ENCODE results near the gene SLC38A10. TPM values are rescaled to one million over a fixed set of nuclear protein-coding genes. Genes with fewer than 3 reads are reported as not detected.

The SLC38A10 gene
- total RNA-seq, 4 donors from 2014 or later, result 24.5 to 56.5 (median 28.8) TPM

DNA sequence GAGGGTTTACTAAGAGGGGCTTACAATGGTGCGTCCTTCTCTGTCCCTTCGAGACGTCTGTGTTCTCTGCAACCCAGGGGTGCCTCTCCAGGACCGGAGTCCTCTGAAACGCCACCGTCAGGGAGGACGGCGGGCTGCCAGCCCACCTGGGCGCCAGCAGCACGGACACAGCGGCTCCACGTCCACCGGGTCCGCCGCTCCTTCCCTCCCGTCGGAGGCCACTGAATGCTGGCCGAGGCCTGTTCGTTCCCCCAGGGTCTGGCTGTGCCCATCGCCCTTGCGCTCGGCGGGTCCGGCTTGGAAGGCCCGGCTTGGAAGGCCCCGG, 56.7 kb downstream of the SLC38A10 start:
- no peaks in the 10 kb centered on the region for H3K27me3 ChIP-seq
- TF ChIP-seq POLR2A (IDR thresholded peaks at IDR 0.05), result no peak
- TF ChIP-seq, protein P1, sequence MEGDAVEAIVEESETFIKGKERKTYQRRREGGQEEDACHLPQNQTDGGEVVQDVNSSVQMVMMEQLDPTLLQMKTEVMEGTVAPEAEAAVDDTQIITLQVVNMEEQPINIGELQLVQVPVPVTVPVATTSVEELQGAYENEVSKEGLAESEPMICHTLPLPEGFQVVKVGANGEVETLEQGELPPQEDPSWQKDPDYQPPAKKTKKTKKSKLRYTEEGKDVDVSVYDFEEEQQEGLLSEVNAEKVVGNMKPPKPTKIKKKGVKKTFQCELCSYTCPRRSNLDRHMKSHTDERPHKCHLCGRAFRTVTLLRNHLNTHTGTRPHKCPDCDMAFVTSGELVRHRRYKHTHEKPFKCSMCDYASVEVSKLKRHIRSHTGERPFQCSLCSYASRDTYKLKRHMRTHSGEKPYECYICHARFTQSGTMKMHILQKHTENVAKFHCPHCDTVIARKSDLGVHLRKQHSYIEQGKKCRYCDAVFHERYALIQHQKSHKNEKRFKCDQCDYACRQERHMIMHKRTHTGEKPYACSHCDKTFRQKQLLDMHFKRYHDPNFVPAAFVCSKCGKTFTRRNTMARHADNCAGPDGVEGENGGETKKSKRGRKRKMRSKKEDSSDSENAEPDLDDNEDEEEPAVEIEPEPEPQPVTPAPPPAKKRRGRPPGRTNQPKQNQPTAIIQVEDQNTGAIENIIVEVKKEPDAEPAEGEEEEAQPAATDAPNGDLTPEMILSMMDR (IDR thresholded peaks at IDR 0.05 in 4 of 5, conservative IDR thresholded peaks at IDR 0.05 in 1 of 5), result no peak
- intact Hi-C loops (cut with DNase I; ENCODE audit: low total_unique reads) (no loop called here), in situ Hi-C loops (cut with MboI; ENCODE audit: low sequenced_read_pairs in 4 of 4) (loop anchor here in 1 of 4 donors (25.0 kb wide), 1 partner anchor 101 kb away; no protein-coding TSS in a partner anchor)
- ATAC-seq (no peak), DNase-seq (no peak)
- peak overlapping the region; percentile 54 to 95 (median 81) for H3K27ac ChIP-seq
- no peaks in the 10 kb centered on the region for H3K9me3 ChIP-seq
- peak overlapping the region; percentile 80 to 98 (median 94) for H3K4me3 ChIP-seq
- peaks cover 21 to 26% of the 10 kb centered on the region in 2 donors for H3K4me1 ChIP-seq
- peaks cover 0 to 9% of the 10 kb centered on the region in 2 donors for H3K36me3 ChIP-seq

DNA sequence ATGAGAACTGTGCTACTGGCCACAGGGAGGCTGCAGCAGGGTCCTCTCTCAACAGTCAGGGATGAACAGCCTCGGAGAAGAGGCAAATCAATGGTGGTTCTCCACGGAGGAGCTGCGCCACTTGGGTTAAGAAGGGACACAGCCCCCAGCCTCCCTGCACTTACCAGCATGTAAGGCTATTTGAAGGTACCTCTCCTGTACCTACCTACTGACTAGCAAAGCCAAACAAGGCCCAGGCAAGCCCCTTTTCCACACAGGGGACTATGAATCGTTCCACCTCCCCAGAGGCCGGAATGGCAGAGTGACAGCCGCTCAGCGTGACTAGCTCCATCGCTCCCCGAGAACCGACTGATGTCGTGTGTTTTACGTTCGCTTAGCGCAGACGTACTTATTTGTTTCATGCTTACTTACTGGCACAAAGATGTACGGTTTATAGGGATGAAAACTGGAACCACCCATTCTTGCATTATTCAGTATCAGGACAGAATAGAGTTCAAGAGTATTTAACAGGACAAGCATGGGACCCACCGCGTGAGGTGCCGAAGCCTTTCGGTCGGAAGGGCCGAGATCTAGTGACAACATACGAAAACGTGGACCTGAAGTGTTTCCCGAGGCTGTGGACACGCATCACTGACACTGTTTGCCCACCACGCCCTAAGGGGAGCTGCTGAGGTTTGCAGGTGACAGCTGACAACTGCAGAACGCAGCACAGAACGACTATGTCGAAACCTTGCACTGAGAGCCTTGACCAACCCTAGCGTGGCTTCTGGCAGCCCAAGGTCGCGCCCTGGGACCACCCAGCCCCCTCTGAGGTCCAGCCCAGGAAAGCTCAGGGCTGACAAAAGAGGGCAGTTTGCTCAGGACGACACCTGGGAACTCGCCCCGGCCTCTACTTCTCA, 57.3 kb downstream of the SLC38A10 start:
- TF ChIP-seq, protein P1 (IDR thresholded peaks at IDR 0.05 in 4 of 5, conservative IDR thresholded peaks at IDR 0.05 in 1 of 5), result no peak
- TF ChIP-seq POLR2A (IDR thresholded peaks at IDR 0.05), result no peak
- Histone ChIP-seq H3K27me3 (no peaks in the 10 kb centered on the region), H3K36me3 (peaks cover 0 to 14% of the 10 kb centered on the region in 2 donors), H3K9me3 (no peaks in the 10 kb centered on the region), H3K4me3 (peak overlapping the region; percentile 80 to 98 (median 94)), H3K27ac (peak overlapping the region in 3 of 4 donors; percentile 54 to 84 (median 78)), H3K4me1 (peaks cover 21 to 26% of the 10 kb centered on the region in 2 donors)
- in situ Hi-C loops (cut with MboI; ENCODE audit: low sequenced_read_pairs in 4 of 4), result loop anchor here in 1 of 4 donors (25.0 kb wide), 1 partner anchor 101 kb away; no protein-coding TSS in a partner anchor
- intact Hi-C loops (cut with DNase I; ENCODE audit: low total_unique reads), result no loop called here
- DNase-seq (no peak), ATAC-seq (no peak)

DNA sequence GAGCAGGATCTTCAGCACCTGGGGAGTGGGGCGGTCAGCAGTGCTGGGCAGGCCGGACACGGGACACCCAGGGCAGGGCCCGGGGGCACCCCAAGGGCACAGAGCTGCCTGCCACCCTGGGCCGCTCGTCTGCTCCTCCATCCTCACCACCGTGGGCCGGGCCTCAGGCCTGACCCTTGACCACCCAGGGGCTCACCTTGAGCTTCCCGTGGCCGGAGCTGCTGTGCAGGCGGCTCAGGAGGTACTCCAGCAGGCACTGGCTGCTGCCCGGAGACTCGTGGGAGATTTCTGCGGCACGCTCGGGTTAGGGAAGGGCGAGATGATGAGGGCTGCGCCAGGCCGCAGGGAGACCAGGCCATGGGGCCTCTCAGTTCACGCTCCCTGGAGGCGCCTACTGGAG, 58.3 kb downstream of the SLC38A10 start:
- no peaks in the 10 kb centered on the region for H3K9me3 ChIP-seq
- in situ Hi-C loops (cut with MboI; ENCODE audit: low sequenced_read_pairs in 4 of 4), result loop anchor here in 1 of 4 donors (25.0 kb wide), 1 partner anchor 99 kb away; no protein-coding TSS in a partner anchor
- TF ChIP-seq, protein P1 (IDR thresholded peaks at IDR 0.05 in 4 of 5, conservative IDR thresholded peaks at IDR 0.05 in 1 of 5), result no peak
- no peak for TF ChIP-seq POLR2A (IDR thresholded peaks at IDR 0.05)
- H3K27me3 ChIP-seq, result no peaks in the 10 kb centered on the region
- no peak overlapping the region for H3K4me3 ChIP-seq
- intact Hi-C loops (cut with DNase I; ENCODE audit: low total_unique reads), result no loop called here
- no peak overlapping the region for H3K27ac ChIP-seq
- H3K4me1 ChIP-seq, result peaks cover 21 to 26% of the 10 kb centered on the region in 2 donors
- H3K36me3 ChIP-seq, result peaks cover 0 to 24% of the 10 kb centered on the region in 2 donors
- no peak for ATAC-seq
- no peak for DNase-seq

DNA sequence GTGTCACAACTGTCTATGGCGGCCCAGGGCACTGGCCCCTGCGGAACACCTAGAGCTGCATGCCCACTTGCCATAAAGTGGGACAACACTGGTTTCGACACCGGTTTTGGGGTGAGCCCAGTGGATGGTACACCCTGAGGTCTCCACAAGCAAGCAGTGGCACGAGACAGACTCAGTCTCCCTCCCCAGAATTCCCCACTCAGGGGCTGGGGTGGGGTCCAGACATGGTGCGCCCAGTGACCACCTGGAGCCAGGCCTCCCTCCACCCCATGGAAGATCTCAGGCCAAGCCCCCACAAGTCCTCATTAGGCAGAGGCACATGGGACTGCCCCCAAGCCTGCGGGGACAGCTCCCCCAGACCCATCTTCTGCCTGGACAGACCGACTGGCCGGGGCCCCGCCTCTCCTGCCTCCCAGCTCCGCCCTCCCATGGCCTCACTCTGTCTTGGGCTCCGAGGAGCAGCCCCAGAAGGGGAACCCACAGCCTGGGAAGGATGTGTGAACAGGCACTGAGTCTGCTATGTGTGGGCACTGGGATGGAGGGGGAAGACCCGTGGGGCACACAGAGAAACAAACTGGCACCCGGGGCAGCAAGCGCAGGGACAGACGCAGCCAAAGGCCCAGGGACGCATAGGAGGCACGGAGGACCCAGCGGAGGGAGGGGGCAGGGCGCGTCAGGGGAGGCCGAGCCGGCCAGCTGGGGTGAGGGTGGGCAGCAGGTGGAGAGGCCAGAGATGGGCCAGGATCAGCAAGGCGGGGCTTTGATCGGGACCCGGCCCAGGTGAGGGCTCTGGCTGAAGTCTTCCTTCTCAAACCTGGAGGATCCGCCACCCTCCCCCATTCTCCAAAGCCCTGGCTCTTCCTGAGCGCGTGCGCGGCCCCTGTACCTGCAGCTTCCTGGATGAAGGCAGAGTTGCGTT, 59.0 kb downstream of the SLC38A10 start:
- H3K9me3 ChIP-seq, result no peaks in the 10 kb centered on the region
- peaks cover 21 to 26% of the 10 kb centered on the region in 2 donors for H3K4me1 ChIP-seq
- H3K27ac ChIP-seq, result no peak overlapping the region
- no peaks in the 10 kb centered on the region for H3K27me3 ChIP-seq
- H3K36me3 ChIP-seq, result peaks cover 0 to 31% of the 10 kb centered on the region in 2 donors
- ATAC-seq, result no peak
- intact Hi-C loops (cut with DNase I; ENCODE audit: low total_unique reads) (no loop called here), in situ Hi-C loops (cut with MboI; ENCODE audit: low sequenced_read_pairs in 4 of 4) (loop anchor here in 1 of 4 donors (25.0 kb wide), 1 partner anchor 99 kb away; no protein-coding TSS in a partner anchor)
- no peak for TF ChIP-seq POLR2A (IDR thresholded peaks at IDR 0.05)
- TF ChIP-seq, protein P1 (IDR thresholded peaks at IDR 0.05 in 4 of 5, conservative IDR thresholded peaks at IDR 0.05 in 1 of 5), result no peak
- no peak for DNase-seq
- H3K4me3 ChIP-seq, result no peak overlapping the region
